KMS-11 (cell line): ENCODE results near the gene ENOX1.

ENCODE experiments used
- H2AFZ ChIP-seq: fragments of 200-600 bp; sonication (generic); 2 replicates; pipeline ENCODE4 v1.6.1; 2016; ENCODE audit warnings: antibody characterized with exemption, mixed run types, low read depth
- H3K27ac ChIP-seq: fragments of 200-600 bp; sonication (generic); 2 replicates; pipeline ENCODE4 v1.6.1; 2016; ENCODE audit warnings: mild to moderate bottlenecking, mixed run types
- H3K27me3 ChIP-seq: fragments of 200-600 bp; sonication (generic); 2 replicates; pipeline ENCODE4 v1.6.1; 2017; ENCODE audit warnings: mild to moderate bottlenecking, low read depth, mixed run types, moderate library complexity; ENCODE audit not compliant: insufficient read depth
- H3K36me3 ChIP-seq: fragments of 200-600 bp; sonication (generic); 2 replicates; pipeline ENCODE4 v1.6.1; 2017; ENCODE audit warnings: mild to moderate bottlenecking, mixed run types; ENCODE audit not compliant: insufficient read depth
- H3K4me1 ChIP-seq: fragments of 200-600 bp; sonication (generic); 2 replicates; pipeline ENCODE4 v1.6.1; 2016; ENCODE audit warnings: mild to moderate bottlenecking, low read depth, mixed run types; ENCODE audit not compliant: poor library complexity, severe bottlenecking
- H3K4me2 ChIP-seq: fragments of 200-600 bp; sonication (generic); 2 replicates; pipeline ENCODE4 v1.7.0; 2016; ENCODE audit warnings: mild to moderate bottlenecking, mixed run types
- H3K4me3 ChIP-seq: fragments of 200-600 bp; sonication (generic); IDR thresholded peaks from 2 replicates; pipeline ENCODE4 v1.6.1; 2017; ENCODE audit warnings: low read depth, low read length, mixed read lengths; ENCODE audit not compliant: insufficient read depth
- H3K79me2 ChIP-seq: fragments of 200-600 bp; sonication (generic); 2 replicates; pipeline ENCODE4 v1.6.1; 2016; ENCODE audit warnings: low read depth, mixed run types; ENCODE audit not compliant: insufficient read depth
- H3K9ac ChIP-seq: fragments of 200-600 bp; sonication (generic); 2 replicates; pipeline ENCODE4 v1.6.1; 2016; ENCODE audit warnings: mild to moderate bottlenecking, mixed run types
- H4K20me1 ChIP-seq: fragments of 200-600 bp; sonication (generic); 2 replicates; pipeline ENCODE4 v1.6.1; 2016; ENCODE audit warnings: mild to moderate bottlenecking, mixed run types; ENCODE audit not compliant: insufficient read depth
- CTCF ChIP-seq: fragments of 200-600 bp; sonication (generic); conservative IDR thresholded peaks from 2 replicates; pipeline ENCODE4 v1.6.1; 2017; ENCODE audit warnings: low read depth, mild to moderate bottlenecking, antibody characterized with exemption, low read length, moderate library complexity, mixed read lengths

ENOX1 gene

GRCh38 chr13:43596006-43596405, 190.8 kb downstream of the ENOX1 start:
- H3K27me3 ChIP-seq, result no peaks in the 10 kb centered on the region
- H3K36me3 ChIP-seq, result no peaks in the 10 kb centered on the region
- no peak overlapping the region for H2AFZ ChIP-seq
- no peaks in the 10 kb centered on the region for H4K20me1 ChIP-seq
- no peak overlapping the region for H3K27ac ChIP-seq
- H3K4me1 ChIP-seq, result no peaks in the 10 kb centered on the region
- no peak overlapping the region for H3K4me2 ChIP-seq
- H3K4me3 ChIP-seq, result no peak overlapping the region
- no peak for TF ChIP-seq CTCF
- H3K79me2 ChIP-seq, result no peaks in the 10 kb centered on the region
- no peak overlapping the region for H3K9ac ChIP-seq

- Histone ChIP-seq H3K27ac (no peak overlapping the region), H3K36me3 (no peaks in the 10 kb centered on the region), H3K9ac (no peak overlapping the region), H2AFZ (no peak overlapping the region), H3K79me2 (no peaks in the 10 kb centered on the region), H3K27me3 (no peaks in the 10 kb centered on the region), H3K4me3 (no peak overlapping the region), H3K4me2 (no peak overlapping the region), H4K20me1 (no peaks in the 10 kb centered on the region), H3K4me1 (no peaks in the 10 kb centered on the region)
- TF ChIP-seq CTCF, result no peak
Measured at GRCh38 chr13:43587376-43587775, 199.4 kb downstream of the ENOX1 start.

GRCh38 chr13:43584751-43585150, 202.0 kb downstream of the ENOX1 start:
- Histone ChIP-seq H3K4me3 (no peak overlapping the region), H3K4me1 (no peaks in the 10 kb centered on the region), H2AFZ (no peak overlapping the region)

GRCh38 chr13:43583321-43583720, 203.5 kb downstream of the ENOX1 start:
- H4K20me1 ChIP-seq, result no peaks in the 10 kb centered on the region
- no peaks in the 10 kb centered on the region for H3K79me2 ChIP-seq
- no peak overlapping the region for H2AFZ ChIP-seq
- H3K27ac ChIP-seq, result no peak overlapping the region
- H3K9ac ChIP-seq, result no peak overlapping the region
- H3K4me3 ChIP-seq, result no peak overlapping the region
- TF ChIP-seq CTCF, result no peak
- H3K4me2 ChIP-seq, result no peak overlapping the region
- no peaks in the 10 kb centered on the region for H3K36me3 ChIP-seq
- H3K4me1 ChIP-seq, result no peaks in the 10 kb centered on the region
- H3K27me3 ChIP-seq, result no peaks in the 10 kb centered on the region

More at GRCh38 chr13:43584751-43585150, 202.0 kb downstream of the ENOX1 start:
- Histone ChIP-seq H4K20me1 (no peaks in the 10 kb centered on the region), H3K27me3 (no peaks in the 10 kb centered on the region), H3K27ac (no peak overlapping the region), H3K4me2 (no peak overlapping the region), H3K79me2 (no peaks in the 10 kb centered on the region), H3K9ac (no peak overlapping the region), H3K36me3 (no peaks in the 10 kb centered on the region)
- no peak for TF ChIP-seq CTCF
